Activated naive CD8-positive, alpha-beta T cell (primary cell): ENCODE results near the gene VEZF1.
"Not testable (repeated sequence)": the region's sequence is repeated elsewhere in the genome, so short reads cannot be mapped to it uniquely, and the experiment has no call there.

Source experiments
- H3K27ac Mint-ChIP-seq: one replicate; pipeline ENCODE4 v1.8.0; 2021; ENCODE audit warnings: mixed read lengths
- H3K27me3 Mint-ChIP-seq: one replicate; pipeline ENCODE4 v1.8.0; 2021; ENCODE audit warnings: mixed read lengths
- H3K36me3 Mint-ChIP-seq: one replicate; pipeline ENCODE4 v1.8.0; 2021; ENCODE audit warnings: mixed read lengths
- H3K4me1 Mint-ChIP-seq: one replicate; pipeline ENCODE4 v1.8.0; 2021; ENCODE audit warnings: low read depth, mixed read lengths
- H3K4me3 Mint-ChIP-seq: one replicate; pipeline ENCODE4 v1.8.0; 2021; ENCODE audit warnings: mild to moderate bottlenecking, mixed read lengths
- H3K9me3 Mint-ChIP-seq: one replicate; pipeline ENCODE4 v1.8.0; 2021; ENCODE audit warnings: low read depth, mixed read lengths

The VEZF1 gene

DNA sequence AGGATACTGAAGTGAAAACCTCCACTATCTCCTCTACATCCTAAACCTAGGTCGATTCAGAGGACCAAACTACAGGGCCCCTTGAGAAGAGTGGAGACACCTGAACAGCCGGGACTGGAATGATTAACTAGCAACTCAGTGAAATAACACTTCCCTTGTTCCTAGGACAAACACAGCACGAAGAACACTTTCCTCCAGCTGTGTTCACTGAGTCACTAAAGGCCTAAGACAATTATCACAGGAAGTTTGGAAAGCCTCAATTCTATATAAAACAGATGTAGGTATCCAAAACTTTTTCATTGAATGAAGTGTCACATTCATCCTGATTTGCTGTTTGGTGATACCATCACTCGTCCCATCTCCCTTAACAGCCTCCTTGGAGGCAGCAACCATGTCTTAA, 17.3 kb downstream of the VEZF1 start:
- Mint-ChIP-seq H3K36me3 (no peaks in the 10 kb centered on the region), H3K4me3 (no peak overlapping the region), H3K9me3 (no peaks in the 10 kb centered on the region), H3K4me1 (no peaks in the 10 kb centered on the region), H3K27ac (no peak overlapping the region), H3K27me3 (no peaks in the 10 kb centered on the region)

GRCh38 chr17:57968456-57968855, 19.6 kb downstream of the VEZF1 start:
- H3K27ac Mint-ChIP-seq, result no peak overlapping the region
- H3K27me3 Mint-ChIP-seq, result no peaks in the 10 kb centered on the region
- no peak overlapping the region for H3K4me3 Mint-ChIP-seq
- H3K4me1 Mint-ChIP-seq, result no peaks in the 10 kb centered on the region
- no peaks in the 10 kb centered on the region for H3K36me3 Mint-ChIP-seq
- no peaks in the 10 kb centered on the region for H3K9me3 Mint-ChIP-seq

DNA sequence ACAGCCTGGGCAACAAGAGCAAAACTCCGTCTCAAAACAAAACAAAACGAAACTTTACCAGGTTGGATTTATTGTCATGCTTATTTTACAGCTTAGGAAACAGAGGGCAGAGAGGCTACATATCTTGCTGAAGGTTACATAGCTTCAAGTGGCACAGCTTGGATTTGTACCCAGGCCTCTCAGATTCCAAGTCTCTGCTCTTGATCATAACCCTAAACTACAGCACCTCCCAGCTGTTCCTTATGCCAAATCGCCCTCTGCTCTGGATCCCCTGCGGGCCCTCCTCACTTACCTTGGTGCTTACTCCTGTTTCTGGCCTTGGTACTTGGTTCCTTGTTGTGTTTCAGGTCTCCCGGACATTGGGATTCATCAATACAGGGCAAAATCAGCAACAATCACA, 21.2 kb downstream of the VEZF1 start:
- no peak overlapping the region for H3K27ac Mint-ChIP-seq
- no peaks in the 10 kb centered on the region for H3K9me3 Mint-ChIP-seq

GRCh38 chr17:57966246-57966645, 21.8 kb downstream of the VEZF1 start:
- Mint-ChIP-seq H3K9me3 (no peaks in the 10 kb centered on the region), H3K4me1 (no peaks in the 10 kb centered on the region), H3K27me3 (no peaks in the 10 kb centered on the region), H3K36me3 (no peaks in the 10 kb centered on the region), H3K27ac (no peak overlapping the region), H3K4me3 (no peak overlapping the region)

More for the DNA sequence above, 21.2 kb downstream of the VEZF1 start:
- Mint-ChIP-seq H3K4me1 (no peaks in the 10 kb centered on the region), H3K4me3 (no peak overlapping the region), H3K27me3 (no peaks in the 10 kb centered on the region), H3K36me3 (no peaks in the 10 kb centered on the region)

GRCh38 chr17:57965521-57966160, 22.4 kb downstream of the VEZF1 start:
- Mint-ChIP-seq H3K9me3 (no peaks in the 10 kb centered on the region), H3K36me3 (no peaks in the 10 kb centered on the region), H3K4me1 (no peaks in the 10 kb centered on the region), H3K27ac (no peak overlapping the region), H3K27me3 (peaks cover 3% of the 10 kb centered on the region), H3K4me3 (no peak overlapping the region)

GRCh38 chr17:57963149-57963511, 24.9 kb downstream of the VEZF1 start:
- no peaks in the 10 kb centered on the region for H3K9me3 Mint-ChIP-seq
- H3K36me3 Mint-ChIP-seq, result no peaks in the 10 kb centered on the region
- no peaks in the 10 kb centered on the region for H3K4me1 Mint-ChIP-seq
- no peak overlapping the region for H3K4me3 Mint-ChIP-seq
- no peak overlapping the region for H3K27ac Mint-ChIP-seq
- H3K27me3 Mint-ChIP-seq, result peaks cover 6% of the 10 kb centered on the region

DNA sequence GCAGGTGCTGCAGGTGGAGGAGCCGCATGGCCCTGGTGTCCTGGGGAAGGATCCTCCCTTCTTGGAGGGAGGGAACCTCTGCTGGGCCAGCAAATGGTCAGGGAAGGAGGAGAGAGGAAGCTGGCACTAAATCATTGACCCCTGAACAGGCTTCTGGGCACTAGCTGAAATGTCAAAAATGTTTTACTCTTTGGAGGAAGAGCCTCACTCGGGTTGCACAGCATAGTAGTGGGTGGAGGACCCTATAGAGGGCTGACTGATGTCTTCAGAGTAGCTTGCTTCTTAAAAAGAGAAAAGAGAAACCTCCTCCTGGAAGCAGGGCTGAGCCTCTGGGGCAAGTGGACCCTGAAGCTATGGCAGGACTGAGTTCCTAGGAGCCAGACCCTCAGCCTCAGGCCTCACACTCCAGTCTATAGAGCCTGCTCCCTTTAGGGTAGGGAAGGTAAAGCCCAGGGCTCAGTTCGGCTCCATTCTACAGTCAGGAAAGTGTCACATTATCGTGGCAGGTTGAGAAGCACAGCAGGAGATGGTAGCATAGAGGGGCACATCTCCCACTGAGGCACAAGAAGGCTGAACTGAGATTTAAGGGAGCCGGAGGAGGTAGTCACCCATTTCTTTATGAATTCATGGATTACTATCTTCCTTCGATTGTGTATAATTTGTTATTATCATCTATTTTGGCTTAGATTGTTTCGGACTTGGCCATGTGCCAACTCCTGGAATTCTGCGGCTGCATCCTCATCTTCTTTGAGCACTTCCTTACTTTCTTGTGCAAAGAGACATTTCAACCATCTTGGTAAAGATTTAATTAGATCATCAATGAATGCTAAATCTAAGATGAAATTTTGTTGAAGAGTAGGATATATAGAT, 25.5 kb downstream of the VEZF1 start:
- no peaks in the 10 kb centered on the region for H3K36me3 Mint-ChIP-seq
- H3K9me3 Mint-ChIP-seq, result no peaks in the 10 kb centered on the region
- no peak overlapping the region for H3K27ac Mint-ChIP-seq

DNA sequence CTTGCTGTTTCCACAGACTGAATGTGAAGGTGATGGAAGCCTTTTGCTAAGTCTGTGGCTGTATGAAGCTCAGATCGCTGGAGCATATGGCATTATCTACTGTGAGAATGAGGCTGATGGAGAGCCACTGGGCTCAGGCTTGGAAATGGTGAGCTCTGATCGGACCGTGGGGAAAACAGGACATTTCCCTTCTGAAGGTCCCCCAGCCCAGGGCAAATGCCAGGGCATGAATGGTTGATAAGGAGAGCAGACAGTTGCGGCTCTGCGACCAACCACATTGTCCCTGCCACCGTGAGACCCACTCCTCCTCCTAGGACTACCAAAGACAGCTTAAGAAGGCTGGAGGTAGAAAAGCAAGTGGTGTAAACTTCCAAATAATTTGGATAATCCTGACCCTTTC, 28.1 kb downstream of the VEZF1 start:
- peaks cover 13% of the 10 kb centered on the region for H3K4me1 Mint-ChIP-seq
- no peaks in the 10 kb centered on the region for H3K9me3 Mint-ChIP-seq
- peaks cover 13% of the 10 kb centered on the region for H3K27me3 Mint-ChIP-seq
- no peak overlapping the region for H3K4me3 Mint-ChIP-seq
- no peaks in the 10 kb centered on the region for H3K36me3 Mint-ChIP-seq
- no peak overlapping the region for H3K27ac Mint-ChIP-seq

More for the DNA sequence above, 25.5 kb downstream of the VEZF1 start:
- peaks cover 8% of the 10 kb centered on the region for H3K27me3 Mint-ChIP-seq
- H3K4me1 Mint-ChIP-seq, result peaks cover 1% of the 10 kb centered on the region
- H3K4me3 Mint-ChIP-seq, result no peak overlapping the region

GRCh38 chr17:57958391-57958790, 29.7 kb downstream of the VEZF1 start:
- H3K9me3 Mint-ChIP-seq, H3K27ac Mint-ChIP-seq, H3K4me3 Mint-ChIP-seq, H3K36me3 Mint-ChIP-seq: not testable (repeated sequence)
- Mint-ChIP-seq H3K4me1 (peaks cover 18% of the 10 kb centered on the region), H3K27me3 (peaks cover 13% of the 10 kb centered on the region)

- H3K27ac Mint-ChIP-seq, result no peak overlapping the region
- H3K36me3 Mint-ChIP-seq, result no peaks in the 10 kb centered on the region
- H3K4me3 Mint-ChIP-seq, result no peak overlapping the region
- H3K9me3 Mint-ChIP-seq, result no peaks in the 10 kb centered on the region
- H3K4me1 Mint-ChIP-seq, result peaks cover 18% of the 10 kb centered on the region
- peaks cover 13% of the 10 kb centered on the region for H3K27me3 Mint-ChIP-seq
Observed at GRCh38 chr17:57957886-57958285, 30.2 kb downstream of the VEZF1 start.

DNA sequence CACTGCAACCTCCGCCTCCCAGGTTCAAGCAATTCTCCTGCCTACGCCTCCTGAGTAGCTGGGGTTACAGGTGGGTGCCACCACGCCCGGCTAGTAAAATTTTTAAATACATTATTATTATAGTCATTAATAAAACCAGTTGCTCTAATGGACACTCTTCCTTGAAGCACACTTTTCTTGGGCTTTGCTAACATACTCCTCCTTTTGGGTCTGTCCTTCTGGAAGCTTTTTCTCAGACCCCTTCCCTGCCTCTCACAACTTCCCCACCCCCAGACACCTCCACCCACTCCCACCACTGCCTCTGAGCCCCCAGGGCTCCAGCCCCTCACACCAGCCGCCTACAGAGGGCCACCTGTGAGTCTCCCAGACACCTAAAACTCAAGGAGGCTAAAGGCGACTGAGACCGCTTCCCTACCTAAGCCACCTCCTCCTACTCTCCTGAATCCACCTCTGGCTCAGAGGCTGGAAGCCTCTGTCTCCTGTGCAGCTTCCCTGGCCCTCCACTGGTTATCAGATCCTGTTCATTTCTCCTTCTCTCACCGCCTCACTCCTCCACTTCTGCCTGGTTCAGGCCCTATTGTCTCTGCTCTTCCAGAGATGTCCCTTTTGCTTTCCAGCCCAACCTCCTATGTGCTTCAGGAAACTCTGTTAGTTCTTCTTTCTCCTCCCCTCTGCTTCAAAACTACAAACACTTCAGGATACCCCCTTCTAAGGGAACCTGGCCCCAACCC, 30.8 kb downstream of the VEZF1 start:
- no peak overlapping the region for H3K27ac Mint-ChIP-seq
- peaks cover 13% of the 10 kb centered on the region for H3K27me3 Mint-ChIP-seq
- H3K36me3 Mint-ChIP-seq, result no peaks in the 10 kb centered on the region
- H3K4me3 Mint-ChIP-seq, result no peak overlapping the region
- H3K4me1 Mint-ChIP-seq, result peaks cover 18% of the 10 kb centered on the region
- H3K9me3 Mint-ChIP-seq, result no peaks in the 10 kb centered on the region

GRCh38 chr17:57956291-57957119, 31.5 kb downstream of the VEZF1 start:
- H3K9me3 Mint-ChIP-seq, result no peaks in the 10 kb centered on the region
- H3K36me3 Mint-ChIP-seq, result no peaks in the 10 kb centered on the region
- peaks cover 13% of the 10 kb centered on the region for H3K27me3 Mint-ChIP-seq
- peak overlapping the region; percentile 78 for H3K4me3 Mint-ChIP-seq
- H3K27ac Mint-ChIP-seq, result no peak overlapping the region
- peaks cover 18% of the 10 kb centered on the region for H3K4me1 Mint-ChIP-seq

- Mint-ChIP-seq H3K4me1 (peaks cover 25% of the 10 kb centered on the region), H3K27ac (no peak within 1 kb of the TSS), H3K4me3 (peak within 1 kb of the TSS; percentile 78), H3K27me3 (peaks cover 8% of the 10 kb centered on the region), H3K9me3 (no peaks in the 10 kb centered on the region), H3K36me3 (no peaks in the 10 kb centered on the region)
Observed at GRCh38 chr17:57955183-57955931, 32.7 kb downstream of the VEZF1 start, which contains the start of gene CUEDC1. Gene CUEDC1, minus strand, starts transcription at chr17:57955412. Its CDS starts 69,848 bp downstream, at chr17:57885564.
